Activated CD4-positive, alpha-beta T cell treated with anti-CD3 and anti-CD28 coated beads, Interleukin-2, amount 50 U/mL, for 4 hours (primary cell): ENCODE data around the gene IL31.
"Not testable (repeated sequence)": the region's sequence is repeated elsewhere in the genome, so short reads cannot be mapped to it uniquely, and the experiment has no call there.

ENCODE experiments used
- DNase-seq, 2 experiments: peaks; one replicate each; pipeline ENCODE4 v3.0.0-alpha.2; 2020

IL31 gene

GRCh38 chr12:122174155-122174845, at the start of gene IL31:
Gene IL31, minus strand, starts transcription at chr12:122174221. Its CDS starts 49 bp downstream, at chr12:122174172.
- no peak for DNase-seq

DNA sequence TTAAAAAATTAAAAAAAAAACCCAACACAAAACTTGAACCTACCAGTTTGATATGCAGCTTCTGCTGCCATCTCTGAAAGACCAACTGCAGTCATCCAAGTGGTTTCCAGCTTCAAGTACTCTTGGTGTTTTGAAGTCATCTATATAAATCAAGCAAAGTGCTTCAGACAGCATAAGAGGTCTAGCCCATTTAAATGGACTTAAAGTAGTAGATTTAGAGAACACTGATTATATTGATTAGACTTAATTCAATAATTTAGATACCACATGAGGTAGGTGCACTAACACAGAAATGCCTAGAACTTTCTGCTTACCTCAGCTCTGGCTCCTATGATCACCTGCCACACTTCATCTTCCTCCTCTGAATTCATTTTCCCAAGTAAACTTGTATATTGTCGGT, 42.4 kb upstream of the IL31 start:
- no peak for DNase-seq

- DNase-seq, result no peak
Observed at GRCh38 chr12:122215771-122216170, 41.8 kb upstream of the IL31 start.

- DNase-seq, result no peak
Observed at GRCh38 chr12:122208073-122208820, 34.2 kb upstream of the IL31 start.

DNA sequence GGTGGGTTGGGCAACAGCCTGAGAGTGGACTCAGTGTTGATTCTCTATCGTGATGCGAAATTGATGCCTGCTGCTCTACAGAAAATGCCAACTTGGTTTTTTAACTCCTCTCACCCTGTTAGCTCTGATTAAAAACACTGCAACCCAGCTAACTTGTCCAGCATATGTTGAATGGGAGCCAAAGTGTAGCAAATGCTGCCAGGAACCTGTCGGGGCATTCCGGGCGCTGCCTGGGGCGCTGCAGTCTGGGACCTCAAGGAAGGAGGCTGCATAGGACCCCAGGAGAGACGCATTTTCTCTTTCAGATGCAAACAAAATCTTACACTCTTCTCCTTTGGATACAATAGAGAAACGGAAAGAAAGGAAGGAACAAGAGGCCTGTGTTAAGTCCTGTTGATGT, 33.4 kb upstream of the IL31 start:
- no peak for DNase-seq

- DNase-seq, result no peak
Observed at GRCh38 chr12:122206976-122207375, 33.0 kb upstream of the IL31 start.

GRCh38 chr12:122206111-122206881, 32.3 kb upstream of the IL31 start:
- no peak for DNase-seq

- DNase-seq, result no peak
Observed at GRCh38 chr12:122205053-122205925, 31.3 kb upstream of the IL31 start.

DNA sequence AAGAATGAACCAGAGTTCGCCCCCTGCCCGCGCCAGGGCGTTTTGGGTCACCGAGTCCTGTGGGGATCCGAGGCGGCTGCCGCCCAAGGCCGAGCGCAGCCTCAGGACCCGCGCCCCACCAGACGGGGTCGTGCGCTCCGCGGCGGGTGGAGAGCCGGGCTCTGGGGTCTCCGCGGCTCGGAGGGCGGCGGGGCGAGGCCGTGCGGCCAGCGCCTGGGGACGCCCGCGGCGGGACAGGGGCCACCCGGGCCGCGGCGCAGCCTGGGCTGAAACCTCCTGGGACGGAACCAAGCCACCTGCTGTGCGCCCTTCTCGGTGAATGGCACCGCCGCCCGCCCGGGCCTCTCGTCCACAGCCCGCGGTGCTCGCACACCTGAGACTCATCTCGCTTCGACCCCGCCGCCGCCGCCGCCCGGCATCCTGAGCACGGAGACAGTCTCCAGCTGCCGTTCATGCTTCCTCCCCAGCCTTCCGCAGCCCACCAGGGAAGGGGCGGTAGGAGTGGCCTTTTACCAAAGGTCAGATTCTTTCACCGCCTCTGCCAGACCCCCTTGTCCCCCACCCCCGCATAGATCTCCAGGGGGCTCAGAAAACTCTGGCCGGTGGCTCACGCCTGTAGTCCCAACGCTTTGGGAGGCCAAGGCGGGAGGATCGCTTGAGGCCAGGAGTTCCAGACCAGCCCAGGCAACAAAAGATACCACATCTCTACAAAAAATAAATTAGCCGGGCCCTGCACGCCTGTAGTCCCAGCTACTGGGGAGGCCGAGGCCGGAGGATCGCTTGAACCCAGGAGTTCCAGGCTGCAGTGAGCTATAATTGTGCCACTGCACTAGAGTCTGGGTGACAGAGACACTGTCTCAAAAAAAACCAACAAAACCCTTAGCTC, 30.4 kb upstream of the IL31 start:
- peak in 1 of 2 experiments; percentile 19 for DNase-seq

DNA sequence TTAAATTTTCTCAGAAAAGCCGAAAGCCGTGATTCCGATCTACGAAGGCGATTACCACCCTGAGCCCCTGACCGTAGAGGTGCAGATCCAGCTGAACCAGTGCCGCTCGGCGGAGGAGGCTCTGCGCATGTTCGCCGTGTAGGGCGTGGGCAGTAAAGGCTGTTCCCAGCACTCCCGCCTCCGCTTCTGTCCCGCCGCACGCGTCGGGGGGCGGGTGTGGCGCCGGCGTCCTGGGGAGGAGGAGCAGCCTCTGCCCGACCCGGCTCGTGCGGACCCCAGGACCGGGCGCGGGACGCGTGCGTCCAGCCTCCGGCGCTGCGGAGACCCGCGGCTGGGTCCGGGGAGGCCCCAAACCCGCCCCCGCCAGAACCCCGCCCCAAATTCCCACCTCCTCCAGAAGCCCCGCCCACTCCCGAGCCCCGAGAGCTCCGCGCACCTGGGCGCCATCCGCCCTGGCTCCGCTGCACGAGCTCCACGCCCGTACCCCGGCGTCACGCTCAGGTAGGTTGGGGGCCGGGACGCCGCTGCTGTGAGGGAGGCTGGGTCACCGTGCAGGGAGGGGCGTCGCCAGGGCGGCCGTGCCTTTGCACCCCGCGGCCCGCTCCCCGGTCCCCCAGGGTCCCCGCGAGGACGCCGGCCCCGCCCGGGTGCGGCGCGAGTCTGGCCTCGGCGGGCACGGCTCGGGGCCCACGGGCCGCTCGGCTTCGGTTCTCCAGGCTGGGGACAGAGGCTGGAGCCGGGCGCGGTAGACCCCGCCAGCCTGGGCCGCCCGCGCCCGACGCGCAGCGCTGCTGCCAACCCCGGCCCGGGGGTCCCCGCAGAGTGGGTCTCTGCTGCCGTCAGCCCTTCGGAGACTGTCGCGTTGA, 29.5 kb upstream of the IL31 start, which contains the start of gene B3GNT4:
TSS of gene B3GNT4 (plus strand) at position 409 of the 866 bp plus-strand sequence. CDS start 910 bp downstream, outside the sequence.
- peak; percentile 74 to 81 for DNase-seq

DNA sequence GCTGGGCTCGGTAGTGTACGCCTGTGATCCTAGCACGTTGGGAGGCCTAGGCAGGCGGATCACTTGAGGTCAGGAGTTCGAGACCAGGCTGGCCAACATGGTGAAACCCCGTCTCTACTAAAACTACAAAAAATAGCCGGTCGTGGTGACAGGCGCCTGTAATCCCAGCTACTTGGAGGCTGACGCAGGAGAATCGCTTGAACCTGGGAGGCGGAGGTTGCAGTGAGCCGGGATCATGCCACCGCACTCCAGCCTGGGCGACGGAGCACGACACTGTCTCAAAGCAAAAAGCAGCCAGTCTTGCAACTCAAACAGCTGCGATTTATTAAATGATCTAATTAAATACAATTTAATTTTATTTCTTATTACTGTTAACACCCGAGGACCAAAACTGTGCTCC, 28.8 kb upstream of the IL31 start:
- not testable (repeated sequence) for DNase-seq

- DNase-seq, result no peak
Observed at GRCh38 chr12:122202017-122202416, 28.0 kb upstream of the IL31 start.

DNA sequence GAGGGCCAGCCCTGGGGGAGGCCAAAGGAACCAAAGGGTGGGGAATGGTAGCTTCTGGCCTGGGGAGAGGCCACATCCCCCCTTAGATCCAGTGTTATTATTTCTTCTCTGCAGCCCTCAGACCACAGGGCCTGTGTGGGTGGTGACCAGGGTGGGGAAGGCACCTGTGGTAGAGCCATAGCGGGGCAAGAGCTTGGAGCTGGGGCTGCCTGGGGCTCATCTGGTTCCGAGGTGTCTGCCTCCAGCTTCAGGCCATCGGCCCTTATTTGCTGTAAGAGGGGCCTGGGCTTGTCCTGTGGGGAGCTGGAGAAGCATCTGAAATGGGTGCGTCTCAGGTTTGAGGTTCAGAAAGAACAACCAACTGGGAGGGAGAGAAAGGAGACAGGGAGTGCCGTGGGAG, 27.4 kb upstream of the IL31 start:
- DNase-seq, result no peak

- no peak for DNase-seq
Observed at GRCh38 chr12:122200541-122201175, 26.6 kb upstream of the IL31 start.

DNA sequence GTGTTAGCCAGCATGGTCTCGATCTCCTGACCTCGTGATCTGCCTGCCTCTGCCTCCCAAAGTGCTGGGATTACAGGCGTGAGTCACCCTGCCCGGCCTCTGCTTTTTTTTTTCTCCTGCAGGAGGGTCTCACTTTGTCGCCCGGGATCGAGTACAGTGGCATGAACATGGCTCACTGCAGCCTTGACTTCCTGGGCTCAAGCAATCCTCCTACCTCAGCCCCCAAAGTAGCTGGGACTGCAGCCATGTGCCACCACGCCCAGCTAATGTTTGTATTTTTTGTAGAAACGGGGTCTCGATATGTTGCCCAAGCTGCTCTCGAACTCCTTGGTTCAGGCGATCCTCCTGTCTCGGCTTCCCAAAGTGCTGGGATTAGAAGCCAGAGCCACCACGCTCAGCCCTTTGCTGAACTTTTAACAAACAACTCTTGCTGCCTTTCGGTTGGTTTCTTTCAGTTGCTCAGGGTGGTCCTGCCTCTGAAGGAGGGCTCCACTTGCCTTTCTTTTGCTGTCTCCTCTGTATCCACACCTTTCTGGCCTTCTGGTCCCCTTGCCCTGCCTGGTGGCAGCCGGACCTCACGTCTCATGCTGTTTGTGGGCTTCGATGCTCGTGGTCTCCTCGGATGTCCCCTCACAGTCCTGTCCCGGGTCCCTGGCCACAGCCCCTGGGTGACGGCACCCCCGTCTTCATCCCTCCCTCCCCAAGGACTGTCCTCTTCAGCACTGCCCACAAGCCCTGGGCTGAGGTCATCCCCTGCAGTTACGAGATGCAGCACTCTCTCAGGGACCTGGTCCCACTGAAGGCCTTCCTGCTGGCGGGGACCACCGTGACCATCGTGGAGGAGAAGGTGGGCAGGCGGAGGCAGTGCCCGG, 25.7 kb upstream of the IL31 start:
- DNase-seq, result no peak

GRCh38 chr12:122197612-122197966, 23.6 kb upstream of the IL31 start:
- DNase-seq, result no peak

DNA sequence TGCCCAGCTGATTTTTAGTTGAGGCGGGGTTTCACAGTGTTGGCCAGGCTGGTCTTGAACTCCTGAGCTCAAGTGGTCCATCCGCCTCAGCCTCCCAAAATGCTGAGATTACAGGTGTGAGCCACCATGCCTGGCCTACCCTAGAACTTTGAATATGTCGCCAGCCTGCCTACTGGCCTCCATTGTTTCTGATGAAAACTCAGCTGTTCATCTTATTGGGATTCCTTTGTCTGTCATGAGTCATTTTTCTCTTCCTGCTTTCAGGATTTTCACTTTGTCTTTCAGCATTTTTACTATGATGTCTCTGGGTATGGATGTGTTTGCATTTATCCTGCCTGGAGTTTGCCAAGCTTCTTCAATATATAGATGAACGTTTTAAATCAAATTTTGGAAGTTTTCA, 21.4 kb upstream of the IL31 start:
- DNase-seq, result no peak

DNA sequence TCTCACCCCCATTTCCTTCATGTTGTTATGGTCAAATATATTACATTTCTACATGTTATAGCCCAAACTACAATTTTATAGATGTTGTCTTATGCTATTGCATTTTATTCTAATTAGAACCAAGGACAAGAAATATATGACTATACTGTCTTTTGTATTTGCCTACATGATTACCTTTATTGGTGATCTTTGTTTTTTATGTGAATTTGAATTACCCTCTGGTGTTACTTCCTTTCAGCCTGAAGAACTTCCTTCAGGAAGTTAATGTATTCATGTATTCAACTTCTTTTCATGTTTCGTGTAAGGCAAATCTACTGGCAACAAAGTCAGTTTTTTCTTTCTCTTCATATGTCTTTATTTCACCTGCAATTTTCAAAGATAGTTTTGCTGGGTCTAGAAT, 20.8 kb upstream of the IL31 start:
- DNase-seq, result no peak

DNA sequence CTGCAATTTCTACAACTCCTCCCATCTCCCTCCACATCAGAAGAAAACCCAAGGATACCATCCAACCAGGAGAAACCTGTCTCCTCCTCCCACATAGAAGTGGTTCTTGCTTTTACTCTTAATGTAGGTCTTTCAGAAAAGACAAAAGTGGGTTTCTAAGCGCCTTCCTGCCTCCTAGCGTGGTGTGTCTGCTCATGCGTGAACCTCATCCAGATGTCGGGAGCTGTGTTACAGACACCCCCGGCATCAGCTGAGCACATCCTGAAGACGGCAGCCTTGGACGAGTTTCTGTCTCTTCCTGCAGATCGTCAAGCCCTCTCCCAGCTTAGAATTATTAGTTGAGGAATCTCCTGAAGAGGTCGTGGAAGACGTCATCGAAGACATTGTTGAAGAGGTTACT, 18.4 kb upstream of the IL31 start:
- DNase-seq, result no peak
